Measurements from ENCODE around the gene WDR44. TPM values are rescaled to one million over a fixed set of nuclear protein-coding genes. Genes with fewer than 3 reads are reported as not detected.
A peak's percentile ranks its signal among the peaks of the same experiment; 100 is the strongest.

Gene WDR44
- total RNA-seq, 1 experiment from 2014 or later = 22.3 TPM

DNA sequence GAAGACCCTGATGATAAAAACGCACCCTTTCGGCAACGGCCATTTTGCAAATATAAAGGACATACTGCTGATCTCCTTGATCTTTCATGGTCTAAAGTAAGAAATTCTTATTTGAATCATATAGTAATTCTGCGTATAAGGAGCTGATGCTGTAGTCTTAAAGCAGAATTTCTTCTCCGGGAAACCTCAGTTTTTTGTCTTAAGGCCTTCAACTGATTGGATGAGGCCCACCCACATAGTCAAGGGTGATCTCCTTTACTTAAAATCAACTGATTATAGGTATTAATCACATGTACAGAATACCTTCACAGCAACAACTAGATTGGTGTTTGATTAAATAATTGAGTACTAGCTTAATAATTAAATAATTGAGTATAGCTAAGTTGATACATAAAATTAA, 86.9 kb downstream of the WDR44 start:
- H3K27me3 ChIP-seq (ENCODE audit: control insufficient read depth, insufficient read depth, low read length) = no peaks in the 10 kb centered on the region
- ChIA-PET CTCF (no interaction called here), POLR2A (no interaction called here)
- H3K4me3 ChIP-seq (ENCODE audit: low read depth in 2 of 2, low read length in 2 of 2) = no peak overlapping the region
- in situ Hi-C loops (cut with HindIII; ENCODE audit: low pct_unique_long_range_greater_than_20kb, low sequenced_read_pairs) (no loop called here), intact Hi-C loops (cut with micrococcal nuclease; ENCODE audit: unreplicated experiment) (no loop called here)
- H3K4me1 ChIP-seq (ENCODE audit: control insufficient read depth, insufficient read depth, low read length) = no peaks in the 10 kb centered on the region
- H3K27ac ChIP-seq (ENCODE audit: low read length) = no peak overlapping the region
- peaks cover 4% of the 10 kb centered on the region; the same call in 1 of the 2 replicates for H3K36me3 ChIP-seq (ENCODE audit: control insufficient read depth, insufficient read depth, low read length)
- no peaks in the 10 kb centered on the region for H3K9me3 ChIP-seq (ENCODE audit: control insufficient read depth, insufficient read depth, low read depth, low read length)
- ATAC-seq (no peak), DNase-seq (ENCODE audit: low read depth, low spot score) (no peak)
- TF ChIP-seq, protein P1, sequence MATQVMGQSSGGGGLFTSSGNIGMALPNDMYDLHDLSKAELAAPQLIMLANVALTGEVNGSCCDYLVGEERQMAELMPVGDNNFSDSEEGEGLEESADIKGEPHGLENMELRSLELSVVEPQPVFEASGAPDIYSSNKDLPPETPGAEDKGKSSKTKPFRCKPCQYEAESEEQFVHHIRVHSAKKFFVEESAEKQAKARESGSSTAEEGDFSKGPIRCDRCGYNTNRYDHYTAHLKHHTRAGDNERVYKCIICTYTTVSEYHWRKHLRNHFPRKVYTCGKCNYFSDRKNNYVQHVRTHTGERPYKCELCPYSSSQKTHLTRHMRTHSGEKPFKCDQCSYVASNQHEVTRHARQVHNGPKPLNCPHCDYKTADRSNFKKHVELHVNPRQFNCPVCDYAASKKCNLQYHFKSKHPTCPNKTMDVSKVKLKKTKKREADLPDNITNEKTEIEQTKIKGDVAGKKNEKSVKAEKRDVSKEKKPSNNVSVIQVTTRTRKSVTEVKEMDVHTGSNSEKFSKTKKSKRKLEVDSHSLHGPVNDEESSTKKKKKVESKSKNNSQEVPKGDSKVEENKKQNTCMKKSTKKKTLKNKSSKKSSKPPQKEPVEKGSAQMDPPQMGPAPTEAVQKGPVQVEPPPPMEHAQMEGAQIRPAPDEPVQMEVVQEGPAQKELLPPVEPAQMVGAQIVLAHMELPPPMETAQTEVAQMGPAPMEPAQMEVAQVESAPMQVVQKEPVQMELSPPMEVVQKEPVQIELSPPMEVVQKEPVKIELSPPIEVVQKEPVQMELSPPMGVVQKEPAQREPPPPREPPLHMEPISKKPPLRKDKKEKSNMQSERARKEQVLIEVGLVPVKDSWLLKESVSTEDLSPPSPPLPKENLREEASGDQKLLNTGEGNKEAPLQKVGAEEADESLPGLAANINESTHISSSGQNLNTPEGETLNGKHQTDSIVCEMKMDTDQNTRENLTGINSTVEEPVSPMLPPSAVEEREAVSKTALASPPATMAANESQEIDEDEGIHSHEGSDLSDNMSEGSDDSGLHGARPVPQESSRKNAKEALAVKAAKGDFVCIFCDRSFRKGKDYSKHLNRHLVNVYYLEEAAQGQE (IDR thresholded peaks at IDR 0.05; ENCODE audit: insufficient read depth in 1 of 2, low read depth in 2 of 2, low read length in 1 of 2) = no peak
- TF ChIP-seq POLR2AphosphoS5 (IDR thresholded peaks at IDR 0.05; ENCODE audit: low read depth, low read length) (no peak), TCF7L2 (IDR thresholded peaks at IDR 0.05; ENCODE audit: low read depth, low read length) (no peak), SIN3A (IDR thresholded peaks at IDR 0.05; ENCODE audit: borderline replicate concordance, insufficient read depth, low read depth, low read length) (no peak)
- TF ChIP-seq, protein P2, sequence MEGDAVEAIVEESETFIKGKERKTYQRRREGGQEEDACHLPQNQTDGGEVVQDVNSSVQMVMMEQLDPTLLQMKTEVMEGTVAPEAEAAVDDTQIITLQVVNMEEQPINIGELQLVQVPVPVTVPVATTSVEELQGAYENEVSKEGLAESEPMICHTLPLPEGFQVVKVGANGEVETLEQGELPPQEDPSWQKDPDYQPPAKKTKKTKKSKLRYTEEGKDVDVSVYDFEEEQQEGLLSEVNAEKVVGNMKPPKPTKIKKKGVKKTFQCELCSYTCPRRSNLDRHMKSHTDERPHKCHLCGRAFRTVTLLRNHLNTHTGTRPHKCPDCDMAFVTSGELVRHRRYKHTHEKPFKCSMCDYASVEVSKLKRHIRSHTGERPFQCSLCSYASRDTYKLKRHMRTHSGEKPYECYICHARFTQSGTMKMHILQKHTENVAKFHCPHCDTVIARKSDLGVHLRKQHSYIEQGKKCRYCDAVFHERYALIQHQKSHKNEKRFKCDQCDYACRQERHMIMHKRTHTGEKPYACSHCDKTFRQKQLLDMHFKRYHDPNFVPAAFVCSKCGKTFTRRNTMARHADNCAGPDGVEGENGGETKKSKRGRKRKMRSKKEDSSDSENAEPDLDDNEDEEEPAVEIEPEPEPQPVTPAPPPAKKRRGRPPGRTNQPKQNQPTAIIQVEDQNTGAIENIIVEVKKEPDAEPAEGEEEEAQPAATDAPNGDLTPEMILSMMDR (IDR thresholded peaks at IDR 0.05) = no peak
- BruUV-seq (replicated peaks) = TSS peak; percentile 22

DNA sequence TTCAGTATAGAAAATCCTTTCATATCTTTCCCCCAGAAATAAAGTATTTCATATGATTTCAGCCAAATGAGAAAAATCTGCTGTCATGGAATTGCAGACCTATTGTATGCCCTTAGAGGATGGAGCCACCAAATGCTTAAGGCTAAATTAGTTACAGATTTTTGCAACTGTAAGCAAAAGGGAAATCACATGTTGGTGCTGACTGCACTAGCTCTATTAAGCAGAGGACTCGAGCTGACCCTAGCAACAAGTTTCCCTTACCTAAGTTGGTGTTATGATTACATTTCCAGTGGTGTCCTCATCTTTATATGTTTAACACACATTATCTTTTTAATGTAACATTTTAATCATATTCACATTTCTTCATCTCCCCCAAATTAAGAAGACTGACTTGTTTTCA, 91.4 kb downstream of the WDR44 start:
- no peaks in the 10 kb centered on the region for H3K27me3 ChIP-seq (ENCODE audit: control insufficient read depth, insufficient read depth, low read length)
- no peak for DNase-seq (ENCODE audit: low read depth, low spot score)
- no peaks in the 10 kb centered on the region for H3K4me1 ChIP-seq (ENCODE audit: control insufficient read depth, insufficient read depth, low read length)
- ATAC-seq = no peak
- CTCF ChIA-PET = no interaction called here
- H3K27ac ChIP-seq (ENCODE audit: low read length) = no peak overlapping the region
- POLR2A ChIA-PET = no interaction called here
- TF ChIP-seq POLR2AphosphoS5 (IDR thresholded peaks at IDR 0.05; ENCODE audit: low read depth, low read length) = no peak
- TF ChIP-seq, protein P2 (IDR thresholded peaks at IDR 0.05) = no peak
- no peak for TF ChIP-seq TCF7L2 (IDR thresholded peaks at IDR 0.05; ENCODE audit: low read depth, low read length)
- TF ChIP-seq, protein P1 (IDR thresholded peaks at IDR 0.05; ENCODE audit: insufficient read depth in 1 of 2, low read depth in 2 of 2, low read length in 1 of 2) = no peak
- no peak for TF ChIP-seq SIN3A (IDR thresholded peaks at IDR 0.05; ENCODE audit: borderline replicate concordance, insufficient read depth, low read depth, low read length)
- in situ Hi-C loops (cut with HindIII; ENCODE audit: low pct_unique_long_range_greater_than_20kb, low sequenced_read_pairs) = no loop called here
- peaks cover 6% of the 10 kb centered on the region; the same call in 1 of the 2 replicates for H3K36me3 ChIP-seq (ENCODE audit: control insufficient read depth, insufficient read depth, low read length)
- intact Hi-C loops (cut with micrococcal nuclease; ENCODE audit: unreplicated experiment) = no loop called here
- no peak overlapping the region for H3K4me3 ChIP-seq (ENCODE audit: low read depth in 2 of 2, low read length in 2 of 2)
- no TSS peak for BruUV-seq (replicated peaks)
- H3K9me3 ChIP-seq (ENCODE audit: control insufficient read depth, insufficient read depth, low read depth, low read length) = no peaks in the 10 kb centered on the region
